ENCODE measurements around the gene SH3BP5.
A peak's percentile ranks its signal among the peaks of the same experiment; 100 is the strongest.

SH3BP5 gene

GRCh38 chr3:15346516-15346915, 14.1 kb upstream of the SH3BP5 start:
- no peak for DNase-seq

GRCh38 chr3:15345608-15346137, 13.3 kb upstream of the SH3BP5 start:
- DNase-seq, result no peak

GRCh38 chr3:15345066-15345607, 12.8 kb upstream of the SH3BP5 start:
- DNase-seq, result no peak

- DNase-seq, result no peak
Measured at GRCh38 chr3:15342945-15343344, 10.6 kb upstream of the SH3BP5 start.

GRCh38 chr3:15342246-15342645, 9.9 kb upstream of the SH3BP5 start:
- no peak for DNase-seq

- DNase-seq, result no peak
Measured at GRCh38 chr3:15341030-15341726, 8.8 kb upstream of the SH3BP5 start.

- no peak for DNase-seq
Measured at GRCh38 chr3:15339786-15340215, 7.4 kb upstream of the SH3BP5 start.

- DNase-seq, result no peak
Measured at GRCh38 chr3:15339001-15339400, 6.6 kb upstream of the SH3BP5 start.

- DNase-seq, result no peak
Measured at GRCh38 chr3:15337963-15338362, 5.6 kb upstream of the SH3BP5 start.

GRCh38 chr3:15336057-15336456, 3.7 kb upstream of the SH3BP5 start:
- DNase-seq, result no peak

- no peak for DNase-seq
Measured at GRCh38 chr3:15333956-15334263, 1.5 kb upstream of the SH3BP5 start.

GRCh38 chr3:15333099-15333955, 941 bp upstream of the SH3BP5 start:
- no peak for DNase-seq

- DNase-seq, result peak; percentile 84
Measured at GRCh38 chr3:15331606-15332404, 581 bp downstream of the SH3BP5 start.

- no peak for DNase-seq
Measured at GRCh38 chr3:15331072-15331605, 1.2 kb downstream of the SH3BP5 start.

GRCh38 chr3:15330031-15330596, 2.3 kb downstream of the SH3BP5 start:
- no peak for DNase-seq

- no peak for DNase-seq
Measured at GRCh38 chr3:15329046-15330005, 3.1 kb downstream of the SH3BP5 start.

GRCh38 chr3:15327941-15328340, 4.4 kb downstream of the SH3BP5 start:
- DNase-seq, result peak; percentile 70

GRCh38 chr3:15326673-15327072, 5.7 kb downstream of the SH3BP5 start:
- DNase-seq, result no peak

- DNase-seq, result no peak
Measured at GRCh38 chr3:15326037-15326436, 6.3 kb downstream of the SH3BP5 start.

- DNase-seq, result no peak
Measured at GRCh38 chr3:15325228-15325627, 7.2 kb downstream of the SH3BP5 start.

- DNase-seq, result no peak
Measured at GRCh38 chr3:15324379-15324808, 8.0 kb downstream of the SH3BP5 start.
